Ectodermal cell (in vitro differentiated cells): ENCODE data around the gene PPFIBP2.

Experiments
- H3K27ac ChIP-seq: 2 replicates; pipeline ENCODE4 v1.7.0; 2013; ENCODE audit warnings: mild to moderate bottlenecking, low read depth, low read length; ENCODE audit not compliant: insufficient read depth, poor library complexity, severe bottlenecking
- H3K27me3 ChIP-seq: 2 replicates; pipeline ENCODE4 v1.7.0; 2013; ENCODE audit warnings: mild to moderate bottlenecking, low read length; ENCODE audit not compliant: insufficient read depth, control insufficient read depth, poor library complexity, severe bottlenecking
- H3K36me3 ChIP-seq: one replicate; pipeline ENCODE4 v1.7.0; 2013; ENCODE audit warnings: low read length; ENCODE audit not compliant: control insufficient read depth, insufficient read depth
- H3K4me1 ChIP-seq: one replicate; pipeline ENCODE4 v1.7.0; 2013; ENCODE audit warnings: low read length; ENCODE audit not compliant: control insufficient read depth, insufficient read depth
- H3K4me3 ChIP-seq: 2 replicates; pipeline ENCODE4 v1.7.0; 2013; ENCODE audit warnings: low read depth, low read length, control low read depth; ENCODE audit not compliant: insufficient read depth
- H3K9me3 ChIP-seq: 2 replicates; pipeline ENCODE4 v1.7.0; 2013; ENCODE audit warnings: mild to moderate bottlenecking, low read length, moderate library complexity; ENCODE audit not compliant: control insufficient read depth
- WGBS, 2 experiments: methylation state at CpG; one replicate each; pipeline ENCODE4 v1.1.7; 2013; ENCODE audit warnings: missing lambda C conversion rate in 2 of 2; 5-methylcytosine and 5-hydroxymethylcytosine counted together

PPFIBP2 gene

GRCh38 chr11:7668464-7668863 lies 154.7 kb downstream of the PPFIBP2 start:
- 71 to 85% methylated on average over 7 of the region's 7 CpGs for WGBS, 2 experiments
- Histone ChIP-seq H3K27ac (no peak overlapping the region), H3K4me3 (no peak overlapping the region), H3K27me3 (peaks cover under 1% of the 10 kb centered on the region), H3K36me3 (peaks cover 9% of the 10 kb centered on the region), H3K9me3 (peaks cover 2% of the 10 kb centered on the region), H3K4me1 (peaks cover 7% of the 10 kb centered on the region)

GRCh38 chr11:7668911-7669310 lies 155.1 kb downstream of the PPFIBP2 start:
- Histone ChIP-seq H3K36me3 (peaks cover 9% of the 10 kb centered on the region), H3K27me3 (peaks cover 5% of the 10 kb centered on the region), H3K9me3 (peaks cover 2% of the 10 kb centered on the region), H3K4me3 (no peak overlapping the region), H3K27ac (no peak overlapping the region), H3K4me1 (peaks cover 7% of the 10 kb centered on the region)
- 63 to 65% methylated on average over 4 to 5 of the region's 5 CpGs for WGBS, 2 experiments

- Histone ChIP-seq H3K27me3 (peaks cover 19% of the 10 kb centered on the region), H3K4me3 (no peak overlapping the region), H3K4me1 (peaks cover 7% of the 10 kb centered on the region), H3K36me3 (no peaks in the 10 kb centered on the region), H3K27ac (no peak overlapping the region), H3K9me3 (no peaks in the 10 kb centered on the region)
- 83 to 86% methylated on average over 4 of the region's 4 CpGs for WGBS, 2 experiments
Observed at GRCh38 chr11:7670641-7671040, 156.8 kb downstream of the PPFIBP2 start.

GRCh38 chr11:7671347-7672215 lies 157.8 kb downstream of the PPFIBP2 start:
- no peaks in the 10 kb centered on the region for H3K36me3 ChIP-seq
- H3K4me1 ChIP-seq, result peaks cover 7% of the 10 kb centered on the region
- no peak overlapping the region for H3K27ac ChIP-seq
- peaks cover 19% of the 10 kb centered on the region for H3K27me3 ChIP-seq
- no peaks in the 10 kb centered on the region for H3K9me3 ChIP-seq
- no peak overlapping the region for H3K4me3 ChIP-seq
- WGBS, 2 experiments, result 90% methylated on average over 10 of the region's 10 CpGs

- no peak overlapping the region for H3K4me3 ChIP-seq
- peaks cover 19% of the 10 kb centered on the region for H3K27me3 ChIP-seq
- no peaks in the 10 kb centered on the region for H3K9me3 ChIP-seq
- no peaks in the 10 kb centered on the region for H3K36me3 ChIP-seq
- H3K27ac ChIP-seq, result no peak overlapping the region
- 91 to 93% methylated on average over 16 of the region's 16 CpGs for WGBS, 2 experiments
- peaks cover 7% of the 10 kb centered on the region for H3K4me1 ChIP-seq
Observed at GRCh38 chr11:7672276-7672959, 158.6 kb downstream of the PPFIBP2 start.

GRCh38 chr11:7672960-7673723 lies 159.3 kb downstream of the PPFIBP2 start, which contains the start of gene CYB5R2:
CYB5R2 (minus strand) TSS chr11:7673500; CDS start chr11:7672825, 675 bp downstream.
- Histone ChIP-seq H3K4me3 (peak within 1 kb of the TSS; percentile 63), H3K27me3 (peaks cover 19% of the 10 kb centered on the region), H3K9me3 (no peaks in the 10 kb centered on the region), H3K36me3 (no peaks in the 10 kb centered on the region), H3K4me1 (peaks cover 7% of the 10 kb centered on the region), H3K27ac (no peak within 1 kb of the TSS)
- WGBS, 2 experiments, result 16 to 17% methylated on average over 40 of the region's 40 CpGs

GRCh38 chr11:7673724-7674434 lies 160.1 kb downstream of the PPFIBP2 start:
- 11 to 16% methylated on average over 72 of the region's 72 CpGs for WGBS, 2 experiments
- peaks cover 19% of the 10 kb centered on the region for H3K27me3 ChIP-seq
- H3K27ac ChIP-seq, result no peak overlapping the region
- H3K4me3 ChIP-seq, result peak overlapping the region; percentile 63
- H3K36me3 ChIP-seq, result no peaks in the 10 kb centered on the region
- no peaks in the 10 kb centered on the region for H3K9me3 ChIP-seq
- H3K4me1 ChIP-seq, result peaks cover 2% of the 10 kb centered on the region

GRCh38 chr11:7675631-7676030 lies 161.8 kb downstream of the PPFIBP2 start:
- Histone ChIP-seq H3K36me3 (no peaks in the 10 kb centered on the region), H3K9me3 (no peaks in the 10 kb centered on the region)
- 96% methylated on average over 3 of the region's 3 CpGs for WGBS, 2 experiments

GRCh38 chr11:7677071-7677470 lies 163.3 kb downstream of the PPFIBP2 start:
- 87 to 88% methylated on average over 5 of the region's 5 CpGs for WGBS, 2 experiments
- H3K9me3 ChIP-seq, result no peaks in the 10 kb centered on the region
- H3K36me3 ChIP-seq, result no peaks in the 10 kb centered on the region
- peaks cover 19% of the 10 kb centered on the region for H3K27me3 ChIP-seq
- no peak overlapping the region for H3K4me3 ChIP-seq
- no peaks in the 10 kb centered on the region for H3K4me1 ChIP-seq
- no peak overlapping the region for H3K27ac ChIP-seq

More at GRCh38 chr11:7675631-7676030, 161.8 kb downstream of the PPFIBP2 start:
- Histone ChIP-seq H3K27me3 (peaks cover 19% of the 10 kb centered on the region), H3K4me3 (no peak overlapping the region), H3K4me1 (no peaks in the 10 kb centered on the region), H3K27ac (no peak overlapping the region)
